Measurements from ENCODE around the gene SH2D6. TPM values are rescaled to one million over a fixed set of nuclear protein-coding genes. Genes with fewer than 3 reads are reported as not detected.
A peak's percentile ranks its signal among the peaks of the same experiment; 100 is the strongest.

SH2D6 gene
- total and polyA plus RNA-seq, 9 of the 15 experiments (the other 6 are each of a cell fraction or from before 2014, with no cell fraction given) = 0.07 to 0.76 (median 0.33) TPM; not detected in 2

- TF ChIP-seq ZNF592 (IDR thresholded peaks at IDR 0.05) (peak; percentile 75; the same call in 1 of the 2 replicates), RCOR1 (IDR thresholded peaks at IDR 0.05; ENCODE audit: borderline replicate concordance in 1 of 2, low read depth in 2 of 2, low read length in 2 of 2) (peak in 1 of 2 experiments; percentile 64; a peak in 2 of 4 replicates), PKNOX1 (IDR thresholded peaks at IDR 0.05) (peak; percentile 74), ETV1 (tag; conservative IDR thresholded peaks at IDR 0.05; ENCODE audit: low read depth) (no peak), CBFA2T3 (IDR thresholded peaks at IDR 0.05) (peak; percentile 41; the same call in 1 of the 2 replicates), NCOA2 (IDR thresholded peaks at IDR 0.05; ENCODE audit: partially characterized antibody in 2 of 2) (no peak), SMARCA4 (IDR thresholded peaks at IDR 0.05) (0 out of 2 replicates have a peak, but pooled peaks have one; percentile 9), ZNF449 (CRISPR knock-in tag; IDR thresholded peaks at IDR 0.05) (no peak), MAFK (IDR thresholded peaks at IDR 0.05; ENCODE audit: low read length) (peak; percentile 91), KDM1A (IDR thresholded peaks at IDR 0.05) (peak in 1 of 2 experiments; percentile 16; a peak in 1 of 4 replicates), MAFF (IDR thresholded peaks at IDR 0.05; ENCODE audit: low read length) (peak; percentile 85), PBX2 (CRISPR knock-in tag; IDR thresholded peaks at IDR 0.05; ENCODE audit: low read depth) (no peak), PBX2 (tag; conservative IDR thresholded peaks at IDR 0.05; ENCODE audit: low read depth) (peak; percentile 64), TAF9B (IDR thresholded peaks at IDR 0.05; ENCODE audit: partially characterized antibody) (peak; percentile 75), SMAD4 (CRISPR knock-in tag; conservative IDR thresholded peaks at IDR 0.05) (peak; percentile 20; the same call in 1 of the 2 replicates), JUND (IDR thresholded peaks at IDR 0.05; ENCODE audit: borderline replicate concordance, low read depth, low read length) (no peak), JUND (tag; IDR thresholded peaks at IDR 0.05; ENCODE audit: borderline replicate concordance, low read depth, low read length) (peak; percentile 12; the same call in 1 of the 3 replicates), C11orf30 (IDR thresholded peaks at IDR 0.05; ENCODE audit: low read depth) (peak; percentile 98)
Measured at GRCh38 chr2:85423525-85423924, 5.0 kb downstream of the SH2D6 start (continued).

Measured in K562 (cell line).